ENCODE data around the gene EXD3.

EXD3 gene

DNA sequence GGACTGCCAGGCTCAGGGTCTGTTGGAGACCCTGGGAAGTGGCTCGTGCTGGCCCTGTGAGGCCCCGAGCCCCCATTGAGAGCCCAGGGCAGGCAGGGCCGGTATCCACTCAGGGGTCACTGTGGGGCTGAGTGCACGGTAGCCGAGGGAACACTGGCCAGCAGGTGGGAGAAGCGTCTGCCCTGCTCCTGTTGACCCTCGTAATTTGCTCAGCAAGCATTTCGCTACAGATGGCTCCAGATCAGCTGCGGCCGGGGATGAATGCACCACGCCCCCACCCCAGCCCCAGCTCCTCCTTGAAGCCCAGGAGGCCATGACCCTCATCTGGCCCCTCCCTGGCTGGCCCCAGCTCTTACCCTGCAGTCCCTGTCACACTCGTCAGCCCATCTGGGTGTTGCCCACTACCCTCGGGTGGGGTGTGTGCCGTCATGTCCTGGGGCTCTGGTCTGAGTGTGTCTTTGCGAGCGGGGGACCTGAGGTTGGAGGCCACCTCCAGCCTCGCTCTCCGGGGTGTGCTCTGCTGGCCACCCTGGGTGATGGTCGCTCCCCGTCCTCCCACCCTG is 114.8 kb downstream of the EXD3 start:
- peaks cover 0 to 31% of the 10 kb centered on the region in 2 donors for H3K4me1 ChIP-seq (ENCODE audit: control insufficient read depth in 1 of 2, insufficient read depth in 2 of 2, low read length in 2 of 2)
- no peak overlapping the region for H3K4me3 ChIP-seq (ENCODE audit: low read depth in 1 of 2, low read length in 2 of 2)
- H3K27me3 ChIP-seq (ENCODE audit: low read depth, low read length), result peaks cover 5% of the 10 kb centered on the region
- no peaks in the 10 kb centered on the region for H3K36me3 ChIP-seq (ENCODE audit: control insufficient read depth in 1 of 2, insufficient read depth in 2 of 2, low read length in 2 of 2)
- no peak overlapping the region for H3K27ac ChIP-seq (ENCODE audit: low read length)
- H3K9me3 ChIP-seq (ENCODE audit: control insufficient read depth in 1 of 2, low read length in 2 of 2), result no peaks in the 10 kb centered on the region

DNA sequence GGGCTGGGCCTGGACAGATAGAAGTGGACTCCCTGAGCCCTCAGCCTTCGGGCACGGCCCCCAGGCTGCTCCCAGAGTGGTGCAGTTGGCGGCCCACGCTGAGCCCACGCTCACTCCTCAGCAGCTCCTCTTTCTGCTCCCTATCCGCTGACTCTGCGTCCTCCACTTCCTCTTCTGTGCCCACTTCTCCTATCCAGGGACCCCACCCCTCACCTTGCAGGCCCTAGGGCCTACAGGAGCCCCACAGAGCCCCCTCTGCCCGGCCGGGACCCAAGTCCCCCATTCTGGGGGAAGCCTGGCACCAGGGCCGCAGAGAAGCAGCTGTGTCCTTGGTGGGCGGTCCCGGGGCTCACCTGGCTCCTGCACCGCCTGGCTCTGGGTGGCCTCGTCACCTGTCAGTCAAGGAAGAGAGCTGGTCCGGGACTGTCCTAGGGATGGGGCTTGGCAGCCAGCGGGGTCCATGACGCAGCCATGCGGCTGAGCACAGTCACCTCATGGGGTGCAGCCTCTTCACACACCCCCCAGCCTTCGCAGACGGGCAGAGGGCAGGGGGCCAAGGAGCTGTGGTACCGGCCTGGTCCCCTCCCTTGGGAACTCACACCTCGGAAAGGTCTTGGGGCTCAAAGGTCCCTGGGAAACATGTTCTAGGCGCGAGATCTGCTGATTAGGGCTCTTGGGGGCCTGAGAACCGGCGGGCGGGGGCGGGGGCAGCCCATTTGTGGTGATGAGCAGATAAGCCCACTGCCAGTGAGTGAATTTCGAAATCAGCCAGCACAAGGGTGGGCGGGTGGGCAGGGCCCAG is 115.5 kb downstream of the EXD3 start:
- Histone ChIP-seq H3K36me3 (ENCODE audit: control insufficient read depth in 1 of 2, insufficient read depth in 2 of 2, low read length in 2 of 2) (no peaks in the 10 kb centered on the region), H3K4me1 (ENCODE audit: control insufficient read depth in 1 of 2, insufficient read depth in 2 of 2, low read length in 2 of 2) (peaks cover 0 to 34% of the 10 kb centered on the region in 2 donors), H3K4me3 (ENCODE audit: low read depth in 1 of 2, low read length in 2 of 2) (no peak overlapping the region), H3K27me3 (ENCODE audit: low read depth, low read length) (peaks cover 5% of the 10 kb centered on the region), H3K9me3 (ENCODE audit: control insufficient read depth in 1 of 2, low read length in 2 of 2) (no peaks in the 10 kb centered on the region), H3K27ac (ENCODE audit: low read length) (no peak overlapping the region)

DNA sequence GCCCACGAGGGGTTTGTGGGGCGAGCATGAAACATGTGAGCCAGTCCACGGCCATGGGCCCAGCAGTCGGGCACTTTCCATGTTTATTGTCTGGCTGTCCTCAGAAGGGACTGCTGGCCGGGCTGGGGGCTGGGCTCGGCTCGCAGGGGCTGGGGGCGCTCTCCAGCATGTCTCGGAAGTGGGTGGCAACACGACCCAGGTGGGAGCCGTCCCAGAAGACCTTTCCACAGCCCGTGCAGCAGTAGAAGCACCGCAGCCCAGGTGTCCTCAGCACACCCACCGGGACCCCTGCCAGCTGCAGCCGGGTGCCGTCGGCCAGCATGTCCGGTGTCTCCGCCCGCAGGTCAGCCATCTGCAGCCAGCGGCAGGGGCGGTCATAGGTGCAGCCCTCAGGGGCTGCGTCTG is 116.1 kb downstream of the EXD3 start:
- Histone ChIP-seq H3K36me3 (ENCODE audit: control insufficient read depth in 1 of 2, insufficient read depth in 2 of 2, low read length in 2 of 2) (no peaks in the 10 kb centered on the region), H3K27me3 (ENCODE audit: low read depth, low read length) (peaks cover 5% of the 10 kb centered on the region), H3K4me3 (ENCODE audit: low read depth in 1 of 2, low read length in 2 of 2) (no peak overlapping the region), H3K9me3 (ENCODE audit: control insufficient read depth in 1 of 2, low read length in 2 of 2) (no peaks in the 10 kb centered on the region), H3K27ac (ENCODE audit: low read length) (no peak overlapping the region), H3K4me1 (ENCODE audit: control insufficient read depth in 1 of 2, insufficient read depth in 2 of 2, low read length in 2 of 2) (peaks cover 0 to 34% of the 10 kb centered on the region in 2 donors)

DNA sequence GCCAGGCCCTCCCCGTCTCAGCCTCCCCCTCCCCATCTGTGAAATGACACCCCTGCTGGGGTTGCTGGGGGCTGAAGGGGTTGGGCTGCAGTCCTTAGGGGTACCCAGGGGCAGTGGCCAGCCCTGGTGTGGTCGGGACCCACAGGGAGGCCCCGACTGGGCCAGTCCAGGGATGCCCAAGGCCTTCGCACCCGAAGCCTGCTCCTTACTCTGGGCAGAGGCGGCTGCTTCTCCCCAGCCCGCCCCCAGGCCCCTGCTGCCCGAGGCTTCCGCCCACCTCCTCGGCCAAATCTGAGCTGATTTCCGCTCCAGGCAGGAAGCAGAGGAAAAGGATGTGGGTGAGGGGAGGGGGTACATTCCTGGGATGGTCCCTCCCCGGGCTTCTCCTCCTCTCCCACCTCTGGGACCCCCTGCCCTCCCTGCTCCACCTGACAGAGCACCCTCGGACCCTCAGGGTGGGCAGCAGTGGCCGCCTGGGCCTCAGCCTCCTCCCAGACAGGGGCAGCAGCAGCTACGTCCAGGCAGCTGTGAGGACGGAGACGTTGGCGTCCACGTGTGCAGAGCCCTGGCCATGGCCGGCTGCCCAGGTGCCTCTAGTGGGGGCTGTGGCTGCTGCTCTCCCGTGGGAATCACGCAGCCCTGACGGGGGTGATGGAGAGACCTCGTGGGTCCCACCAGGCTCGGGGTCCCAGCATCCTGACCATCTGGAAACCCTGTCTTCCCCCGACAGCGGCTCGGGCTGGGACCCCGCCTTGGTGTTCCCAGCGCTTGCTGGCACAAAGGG is 116.7 kb downstream of the EXD3 start:
- peak overlapping the region; percentile 23 for H3K27ac ChIP-seq (ENCODE audit: low read length)
- no peaks in the 10 kb centered on the region for H3K36me3 ChIP-seq (ENCODE audit: control insufficient read depth in 1 of 2, insufficient read depth in 2 of 2, low read length in 2 of 2)
- H3K4me3 ChIP-seq (ENCODE audit: low read depth in 1 of 2, low read length in 2 of 2), result peak overlapping the region in 1 of 2 donors; percentile 28
- H3K4me1 ChIP-seq (ENCODE audit: control insufficient read depth in 1 of 2, insufficient read depth in 2 of 2, low read length in 2 of 2), result peaks cover 0 to 38% of the 10 kb centered on the region in 2 donors
- peaks cover 5% of the 10 kb centered on the region for H3K27me3 ChIP-seq (ENCODE audit: low read depth, low read length)
- H3K9me3 ChIP-seq (ENCODE audit: control insufficient read depth in 1 of 2, low read length in 2 of 2), result no peaks in the 10 kb centered on the region

DNA sequence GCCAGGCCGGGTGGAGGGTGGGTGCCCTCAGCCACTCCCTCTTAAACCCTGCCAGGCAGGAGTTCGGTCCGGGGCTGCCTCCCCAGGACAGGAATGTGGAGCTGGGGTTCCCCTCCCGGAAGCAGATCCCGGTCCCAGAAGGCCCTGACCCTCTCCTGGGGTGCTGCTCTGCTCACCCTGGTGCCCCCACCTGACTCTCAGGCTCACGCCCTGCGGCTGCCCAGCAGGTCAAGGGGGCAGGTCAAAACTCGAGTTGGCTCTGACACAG is 117.2 kb downstream of the EXD3 start:
- H3K27me3 ChIP-seq (ENCODE audit: low read depth, low read length), result peaks cover 5% of the 10 kb centered on the region
- H3K4me1 ChIP-seq (ENCODE audit: control insufficient read depth in 1 of 2, insufficient read depth in 2 of 2, low read length in 2 of 2), result peaks cover 0 to 42% of the 10 kb centered on the region in 2 donors
- H3K36me3 ChIP-seq (ENCODE audit: control insufficient read depth in 1 of 2, insufficient read depth in 2 of 2, low read length in 2 of 2), result no peaks in the 10 kb centered on the region
- peak overlapping the region in 1 of 2 donors; percentile 28 for H3K4me3 ChIP-seq (ENCODE audit: low read depth in 1 of 2, low read length in 2 of 2)
- peak overlapping the region; percentile 23 for H3K27ac ChIP-seq (ENCODE audit: low read length)
- H3K9me3 ChIP-seq (ENCODE audit: control insufficient read depth in 1 of 2, low read length in 2 of 2), result no peaks in the 10 kb centered on the region

DNA sequence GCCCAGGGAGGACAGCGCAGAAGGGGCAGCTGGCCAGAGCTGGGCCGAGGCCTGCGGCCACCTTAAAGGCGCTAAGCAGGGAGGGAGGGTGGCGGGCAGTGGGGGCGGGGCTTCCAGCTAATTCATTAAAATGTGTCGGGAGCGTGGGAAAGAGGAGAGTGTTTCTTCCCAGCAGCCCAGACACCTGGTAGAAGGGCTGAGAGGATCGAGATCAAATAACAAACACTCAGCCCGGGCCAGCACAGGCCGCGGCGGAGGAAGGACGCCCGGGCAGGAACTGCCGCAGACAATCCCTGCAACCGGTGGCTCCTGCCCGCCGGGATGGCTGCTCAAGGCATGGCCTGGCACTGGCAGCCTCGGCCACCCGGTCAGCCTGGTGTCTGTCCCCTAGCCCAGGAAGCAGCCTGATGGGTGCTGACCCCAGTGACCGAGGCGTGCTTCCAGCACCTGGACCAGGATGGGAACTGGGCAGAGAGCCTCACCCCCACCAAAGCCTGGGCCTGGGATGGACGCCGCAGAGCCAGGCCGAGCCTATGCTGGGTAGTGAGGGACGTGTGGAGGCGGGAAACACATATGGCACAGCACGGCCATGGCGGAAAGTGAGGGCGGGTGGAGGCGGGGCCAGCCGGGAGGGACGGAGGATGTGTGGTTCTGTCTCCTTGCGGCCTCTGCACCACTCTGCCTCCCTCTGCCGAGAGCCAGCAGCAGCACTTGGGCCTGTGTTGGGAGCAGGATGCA is 117.7 kb downstream of the EXD3 start:
- peaks cover 0 to 48% of the 10 kb centered on the region in 2 donors for H3K4me1 ChIP-seq (ENCODE audit: control insufficient read depth in 1 of 2, insufficient read depth in 2 of 2, low read length in 2 of 2)
- H3K4me3 ChIP-seq (ENCODE audit: low read depth in 1 of 2, low read length in 2 of 2), result peak overlapping the region in 1 of 2 donors; percentile 28
- H3K36me3 ChIP-seq (ENCODE audit: control insufficient read depth in 1 of 2, insufficient read depth in 2 of 2, low read length in 2 of 2), result no peaks in the 10 kb centered on the region
- H3K27me3 ChIP-seq (ENCODE audit: low read depth, low read length), result peaks cover 5% of the 10 kb centered on the region
- peak overlapping the region; percentile 23 for H3K27ac ChIP-seq (ENCODE audit: low read length)
- H3K9me3 ChIP-seq (ENCODE audit: control insufficient read depth in 1 of 2, low read length in 2 of 2), result no peaks in the 10 kb centered on the region

DNA sequence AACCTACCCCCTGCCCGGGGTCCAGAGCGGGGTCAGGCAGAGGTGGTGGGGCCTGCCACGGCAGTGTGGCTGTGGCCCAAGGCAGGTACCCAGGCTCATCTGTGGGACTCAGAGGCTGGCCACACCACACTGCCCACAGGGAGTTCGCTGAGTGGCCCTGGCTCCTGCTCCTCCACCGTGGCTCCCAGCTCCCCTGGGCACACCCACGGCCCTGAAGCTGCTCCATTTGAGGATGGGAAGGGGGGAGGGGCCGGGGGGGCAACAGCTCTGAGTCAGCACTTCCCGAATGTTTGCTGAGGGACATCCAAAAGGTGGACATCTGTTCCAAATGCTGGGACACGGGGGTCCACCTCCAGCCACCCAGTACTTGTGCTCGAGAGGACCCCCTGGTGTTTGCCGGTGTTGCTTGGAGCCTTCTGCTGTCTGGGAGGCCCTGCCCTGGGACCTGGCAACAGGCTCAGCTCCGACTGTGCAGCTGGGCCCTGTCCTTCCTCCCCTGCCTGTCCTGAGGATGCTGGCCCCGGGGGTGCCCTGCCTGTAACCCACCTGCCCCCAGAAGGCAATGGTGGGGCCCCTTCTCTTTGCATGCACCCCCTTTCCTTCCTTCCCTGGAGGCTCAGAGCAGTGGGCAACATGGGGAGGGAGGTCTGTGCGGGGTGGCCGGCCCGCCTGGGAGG is 118.4 kb downstream of the EXD3 start:
- H3K27ac ChIP-seq (ENCODE audit: low read length), result no peak overlapping the region
- no peaks in the 10 kb centered on the region for H3K9me3 ChIP-seq (ENCODE audit: control insufficient read depth in 1 of 2, low read length in 2 of 2)
- no peaks in the 10 kb centered on the region for H3K36me3 ChIP-seq (ENCODE audit: control insufficient read depth in 1 of 2, insufficient read depth in 2 of 2, low read length in 2 of 2)
- peak overlapping the region in 1 of 2 donors; percentile 28 for H3K4me3 ChIP-seq (ENCODE audit: low read depth in 1 of 2, low read length in 2 of 2)
- peaks cover 0 to 51% of the 10 kb centered on the region in 2 donors for H3K4me1 ChIP-seq (ENCODE audit: control insufficient read depth in 1 of 2, insufficient read depth in 2 of 2, low read length in 2 of 2)
- H3K27me3 ChIP-seq (ENCODE audit: low read depth, low read length), result peaks cover 10% of the 10 kb centered on the region

DNA sequence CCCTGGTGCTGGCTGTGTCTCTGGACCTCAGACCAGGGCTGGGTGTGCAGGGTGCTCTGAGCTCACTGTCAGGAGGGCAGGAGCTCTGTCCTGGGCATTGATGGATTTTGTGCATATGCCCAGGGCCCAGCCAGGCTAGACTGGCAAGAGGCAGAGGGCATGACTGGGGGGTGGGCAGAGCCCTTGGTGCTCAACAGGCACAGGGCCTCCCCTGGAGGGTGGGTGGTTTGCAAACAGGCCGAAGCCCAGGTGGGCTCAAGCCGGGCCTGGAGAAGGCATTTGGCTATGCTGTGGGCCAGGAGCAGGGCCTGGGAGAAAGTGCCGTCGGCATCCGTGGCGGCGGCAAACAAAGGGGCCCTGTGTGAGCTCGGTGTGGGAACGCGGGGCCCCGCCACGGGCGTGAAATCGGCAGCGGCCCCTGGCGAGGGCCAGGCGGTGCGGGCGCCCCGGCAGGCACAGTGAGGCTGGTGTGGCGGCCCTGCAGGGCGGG is 119.0 kb downstream of the EXD3 start:
- Histone ChIP-seq H3K4me1 (ENCODE audit: control insufficient read depth in 1 of 2, insufficient read depth in 2 of 2, low read length in 2 of 2) (peaks cover 0 to 51% of the 10 kb centered on the region in 2 donors), H3K27ac (ENCODE audit: low read length) (no peak overlapping the region), H3K4me3 (ENCODE audit: low read depth in 1 of 2, low read length in 2 of 2) (no peak overlapping the region), H3K27me3 (ENCODE audit: low read depth, low read length) (peaks cover 14% of the 10 kb centered on the region), H3K9me3 (ENCODE audit: control insufficient read depth in 1 of 2, low read length in 2 of 2) (no peaks in the 10 kb centered on the region), H3K36me3 (ENCODE audit: control insufficient read depth in 1 of 2, insufficient read depth in 2 of 2, low read length in 2 of 2) (no peaks in the 10 kb centered on the region)

DNA sequence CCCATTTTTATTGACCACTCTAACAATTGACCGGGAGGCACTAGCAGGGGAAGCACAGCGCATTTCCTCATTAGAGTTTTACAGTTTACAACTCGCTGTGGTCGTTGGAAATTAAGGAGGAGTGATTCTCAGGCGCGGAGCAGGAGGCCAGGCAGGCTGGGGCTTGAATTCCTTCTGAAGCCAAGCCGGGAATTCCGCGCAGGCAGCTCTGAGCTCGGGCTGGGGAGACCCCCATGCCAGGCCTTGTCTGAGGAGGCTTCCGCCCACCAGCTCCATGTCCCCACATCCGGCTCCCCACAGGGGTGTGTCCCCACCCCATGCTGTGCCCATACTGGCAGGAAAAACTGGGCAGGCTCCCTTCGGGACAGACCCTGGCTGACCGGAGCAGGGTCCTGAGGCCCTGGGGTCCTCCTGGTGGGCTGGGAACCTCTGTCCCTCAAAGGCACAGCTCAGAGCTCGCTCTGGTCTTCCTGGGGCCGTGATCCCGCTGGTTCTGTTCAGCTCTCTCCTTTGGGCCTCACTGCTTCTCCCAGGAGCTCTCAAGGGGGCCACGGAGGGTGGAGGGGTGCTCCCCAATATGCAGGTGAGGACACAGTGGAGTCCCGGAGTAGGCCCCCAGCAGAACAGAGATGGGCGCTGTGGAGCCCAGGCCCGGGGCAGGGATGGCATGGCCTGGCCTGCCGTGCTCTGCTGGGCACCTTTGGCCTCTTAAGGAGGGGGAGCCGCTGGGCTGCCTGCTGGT is 119.6 kb downstream of the EXD3 start:
- Histone ChIP-seq H3K4me3 (ENCODE audit: low read depth in 1 of 2, low read length in 2 of 2) (peak overlapping the region in 1 of 2 donors; percentile 52), H3K4me1 (ENCODE audit: control insufficient read depth in 1 of 2, insufficient read depth in 2 of 2, low read length in 2 of 2) (peaks cover 0 to 51% of the 10 kb centered on the region in 2 donors), H3K27me3 (ENCODE audit: low read depth, low read length) (peaks cover 19% of the 10 kb centered on the region), H3K27ac (ENCODE audit: low read length) (peak overlapping the region; percentile 74), H3K36me3 (ENCODE audit: control insufficient read depth in 1 of 2, insufficient read depth in 2 of 2, low read length in 2 of 2) (no peaks in the 10 kb centered on the region), H3K9me3 (ENCODE audit: control insufficient read depth in 1 of 2, low read length in 2 of 2) (no peaks in the 10 kb centered on the region)

DNA sequence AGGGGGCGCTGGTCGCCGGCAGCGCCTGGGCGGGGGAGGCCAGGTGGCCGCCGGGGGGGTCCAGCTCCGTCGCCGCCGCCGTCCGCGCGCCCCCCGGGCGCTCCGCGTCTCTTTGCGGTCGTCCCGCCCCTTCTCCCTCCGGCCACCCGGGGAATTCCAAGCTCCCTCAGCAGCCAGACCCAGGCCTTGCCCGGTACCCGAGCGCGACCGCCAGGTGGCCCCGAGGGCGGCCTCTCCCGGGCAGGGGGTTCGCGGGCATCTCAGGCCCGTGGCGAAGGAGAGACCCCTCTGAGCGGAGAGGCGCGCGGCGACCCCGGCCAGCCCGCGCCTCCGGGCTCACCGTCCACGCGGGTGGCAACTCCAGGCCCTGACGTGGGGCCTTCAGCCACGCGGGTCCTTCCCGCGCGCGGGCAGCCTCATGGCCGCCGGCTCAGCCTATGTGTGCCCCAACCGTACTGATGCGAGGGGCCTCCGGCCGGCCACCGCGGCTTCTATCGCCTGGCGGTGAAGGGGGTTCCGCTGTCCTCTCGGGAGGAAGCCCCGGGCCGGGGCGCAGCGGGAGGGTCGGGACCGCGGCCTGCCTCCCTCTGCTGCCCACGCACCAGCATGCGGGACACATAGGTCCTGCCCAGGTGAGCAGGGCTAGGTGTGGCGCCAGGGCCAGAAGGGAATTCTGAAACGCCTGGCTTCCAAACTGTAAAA is 120.4 kb downstream of the EXD3 start:
- Histone ChIP-seq H3K36me3 (ENCODE audit: control insufficient read depth in 1 of 2, insufficient read depth in 2 of 2, low read length in 2 of 2) (no peaks in the 10 kb centered on the region), H3K4me1 (ENCODE audit: control insufficient read depth in 1 of 2, insufficient read depth in 2 of 2, low read length in 2 of 2) (peaks cover 0 to 50% of the 10 kb centered on the region in 2 donors), H3K27ac (ENCODE audit: low read length) (peak overlapping the region; percentile 74), H3K9me3 (ENCODE audit: control insufficient read depth in 1 of 2, low read length in 2 of 2) (no peaks in the 10 kb centered on the region), H3K27me3 (ENCODE audit: low read depth, low read length) (peaks cover 23% of the 10 kb centered on the region), H3K4me3 (ENCODE audit: low read depth in 1 of 2, low read length in 2 of 2) (peak overlapping the region in 1 of 2 donors; percentile 52)

All from muscle layer of duodenum (tissue), 2 donors.